HG03108 (cell line): Measurements from ENCODE around the gene SH3PXD2B.
A peak's percentile ranks its signal among the peaks of the same experiment; 100 is the strongest.
"Not testable (repeated sequence)": the region's sequence is repeated elsewhere in the genome, so short reads cannot be mapped to it uniquely, and the experiment has no call there.

Source experiments
- ATAC-seq: cut with Tn5 transposase; IDR thresholded peaks from one replicate; pipeline ENCODE4 v1.9.1; 2021; ENCODE audit warnings: moderate library complexity; ENCODE audit not compliant: unreplicated experiment

The SH3PXD2B gene

DNA sequence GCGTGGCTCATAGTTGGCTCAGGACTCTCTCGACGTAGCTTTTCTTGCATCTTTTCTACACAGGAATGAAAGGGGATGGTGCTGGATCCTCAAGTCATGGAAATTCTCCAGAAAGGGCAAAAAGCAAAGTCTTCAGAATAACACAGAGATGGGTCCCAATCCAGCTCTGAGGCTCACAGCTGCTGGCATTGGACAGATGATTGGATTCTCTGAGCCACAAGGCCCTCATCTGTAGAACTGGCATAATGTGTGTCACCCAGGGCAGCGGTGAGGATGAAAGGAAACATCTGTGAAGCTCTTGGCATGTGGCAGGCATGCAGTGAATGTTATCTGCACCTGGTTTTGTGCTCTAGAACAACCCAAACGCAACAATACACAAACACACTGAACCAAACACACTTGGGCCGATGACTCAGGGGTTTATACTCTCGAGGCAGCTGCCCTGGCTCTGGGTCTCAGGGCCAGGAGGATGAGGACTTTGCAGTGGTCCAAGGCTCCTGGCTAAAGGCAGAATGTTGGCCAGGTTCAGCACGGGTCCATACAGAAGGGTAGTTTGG is 106.8 kb downstream of the SH3PXD2B start:
- no peak for ATAC-seq

GRCh38 chr5:172345881-172346280 is 108.4 kb downstream of the SH3PXD2B start:
- ATAC-seq = no peak

DNA sequence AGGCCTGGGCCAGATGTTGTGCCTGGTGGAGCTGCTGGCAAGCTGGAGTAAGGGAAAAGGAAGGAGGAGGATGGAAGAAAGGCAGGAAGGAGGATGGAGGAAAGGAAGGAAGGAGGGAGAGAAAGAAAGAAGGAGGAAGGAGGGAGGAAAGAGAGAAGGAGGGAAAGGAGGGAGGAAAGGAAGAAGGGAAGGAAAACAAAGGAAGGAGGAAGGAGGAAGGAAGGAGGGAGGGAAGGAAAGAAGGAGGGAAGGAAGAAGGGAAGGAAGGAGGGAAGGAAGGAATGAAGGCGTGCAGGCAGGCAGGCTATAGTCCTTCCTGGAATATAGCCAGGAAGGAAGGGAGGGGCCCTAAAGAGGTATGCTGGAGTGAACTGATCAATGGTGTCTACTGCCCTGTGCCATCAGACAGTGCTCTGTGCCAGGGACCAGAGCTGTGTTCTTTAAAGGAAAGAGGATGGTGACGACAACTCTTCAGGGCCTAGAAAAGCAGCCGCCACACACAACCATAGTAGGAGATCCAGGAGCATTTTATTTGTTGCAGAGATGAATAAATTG is 109.4 kb downstream of the SH3PXD2B start:
- ATAC-seq = no peak

- ATAC-seq = no peak
These were observed 110.6 kb downstream of the SH3PXD2B start for GRCh38 chr5:172343741-172344140.

GRCh38 chr5:172342918-172343317 is 111.4 kb downstream of the SH3PXD2B start:
- no peak for ATAC-seq

DNA sequence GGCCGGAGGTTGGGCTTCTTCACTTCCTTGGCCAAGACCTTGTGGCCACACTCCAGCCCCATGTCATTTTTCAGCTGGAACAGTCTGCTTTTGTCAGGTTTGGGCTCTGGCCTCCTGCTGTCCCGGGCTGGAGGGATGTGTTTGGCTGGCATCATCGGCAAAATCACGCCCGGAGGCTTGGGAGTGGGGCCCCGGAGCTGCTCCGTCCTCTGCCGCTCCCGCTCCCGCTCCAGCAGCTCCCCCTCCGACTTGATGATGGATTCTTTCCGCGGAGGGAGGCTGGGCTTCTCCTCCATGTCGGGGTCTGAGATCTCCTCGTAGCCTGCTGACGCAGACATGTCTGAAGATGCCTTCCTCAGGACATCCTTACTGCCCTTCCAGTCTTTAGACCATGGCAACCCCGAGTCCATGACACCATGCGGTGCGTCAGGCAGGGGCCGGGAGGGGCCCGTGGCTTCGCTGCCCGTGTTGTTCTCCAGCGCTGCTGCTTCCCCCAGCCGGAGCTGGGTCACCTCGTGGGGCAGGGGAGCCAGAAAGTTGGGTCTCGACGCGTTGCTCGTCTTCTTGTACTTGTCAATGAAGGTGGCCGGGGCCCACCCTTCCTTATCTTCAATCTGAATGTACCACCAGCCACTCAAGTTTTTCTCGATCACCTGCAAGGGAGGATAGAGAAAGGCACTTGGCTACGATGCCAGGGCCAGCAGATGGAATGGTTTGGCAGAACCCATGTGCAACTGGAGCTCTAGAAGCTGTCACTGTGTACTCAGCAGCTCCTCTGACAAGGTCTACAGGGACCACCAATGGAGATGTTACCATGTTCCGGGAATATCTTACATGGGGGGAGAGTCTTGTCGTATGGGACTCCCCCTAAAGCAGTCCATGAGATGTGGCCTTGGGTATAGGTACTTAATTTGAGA is 114.8 kb downstream of the SH3PXD2B start:
- ATAC-seq = no peak

- ATAC-seq = no peak
These were observed 117.5 kb downstream of the SH3PXD2B start for GRCh38 chr5:172336676-172337285.

GRCh38 chr5:172336264-172336663 is 118.1 kb downstream of the SH3PXD2B start:
- no peak for ATAC-seq

- ATAC-seq = no peak
These were observed 118.6 kb downstream of the SH3PXD2B start for GRCh38 chr5:172335721-172336120.

DNA sequence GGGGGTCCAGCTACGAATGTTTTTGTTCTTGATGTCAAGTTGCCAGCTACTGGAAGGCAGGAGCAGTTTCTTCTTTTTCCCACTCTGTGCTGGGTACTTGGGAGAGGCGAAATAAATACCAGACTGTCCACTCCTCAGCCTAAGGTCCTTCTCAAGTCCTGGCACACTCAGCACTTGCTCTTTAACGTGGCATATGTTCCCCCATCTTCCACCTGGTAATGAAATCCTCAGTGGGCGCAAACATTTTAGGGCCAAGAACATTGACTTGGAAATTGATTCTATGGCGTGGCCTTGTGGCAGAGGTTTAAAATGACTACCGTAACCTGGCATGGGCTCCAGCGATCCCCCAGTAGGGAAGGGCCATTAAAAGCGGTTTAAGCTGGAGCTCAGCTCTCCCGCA is 119.7 kb downstream of the SH3PXD2B start:
- ATAC-seq = no peak

- ATAC-seq = no peak
These were observed 120.1 kb downstream of the SH3PXD2B start for GRCh38 chr5:172334196-172334595.

DNA sequence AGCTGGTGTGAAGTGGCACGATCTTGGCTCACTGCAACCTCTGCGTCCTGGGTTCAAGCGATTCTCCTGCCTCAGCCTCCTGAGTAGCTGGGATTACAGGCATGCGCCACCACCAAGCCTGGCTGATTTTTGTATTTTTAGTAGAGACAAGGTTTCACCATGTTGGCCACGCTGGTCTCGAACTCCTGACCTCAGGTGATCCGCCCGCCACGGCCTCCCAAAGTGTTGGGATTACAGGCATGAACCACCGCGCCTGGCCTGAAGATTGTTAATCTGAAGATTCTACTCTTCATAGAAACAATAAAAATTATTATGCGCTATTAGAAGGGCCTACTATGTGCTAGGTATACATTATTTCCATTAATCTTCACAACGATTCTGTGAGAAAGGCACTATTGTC is 127.4 kb downstream of the SH3PXD2B start:
- ATAC-seq = not testable (repeated sequence)

DNA sequence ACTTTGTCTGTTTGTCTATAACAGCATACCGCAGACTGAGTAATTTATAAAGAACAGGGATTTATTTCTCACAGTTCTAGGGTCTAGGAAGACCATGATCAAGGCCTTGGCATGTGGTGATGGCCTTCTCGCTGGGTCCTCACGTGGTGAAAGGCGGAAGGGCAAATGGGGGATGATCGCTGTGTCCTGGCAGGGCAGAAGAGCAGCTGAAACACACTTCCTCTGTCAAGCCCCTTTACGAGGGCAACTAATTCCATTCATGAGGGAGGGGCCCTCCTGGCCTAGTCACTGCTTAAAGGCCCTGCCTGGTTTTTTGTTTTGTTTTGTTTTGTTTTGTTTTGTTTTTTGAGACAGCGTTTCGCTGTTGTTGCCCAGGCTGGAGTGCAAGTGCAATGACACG is 128.9 kb downstream of the SH3PXD2B start:
- no peak for ATAC-seq

DNA sequence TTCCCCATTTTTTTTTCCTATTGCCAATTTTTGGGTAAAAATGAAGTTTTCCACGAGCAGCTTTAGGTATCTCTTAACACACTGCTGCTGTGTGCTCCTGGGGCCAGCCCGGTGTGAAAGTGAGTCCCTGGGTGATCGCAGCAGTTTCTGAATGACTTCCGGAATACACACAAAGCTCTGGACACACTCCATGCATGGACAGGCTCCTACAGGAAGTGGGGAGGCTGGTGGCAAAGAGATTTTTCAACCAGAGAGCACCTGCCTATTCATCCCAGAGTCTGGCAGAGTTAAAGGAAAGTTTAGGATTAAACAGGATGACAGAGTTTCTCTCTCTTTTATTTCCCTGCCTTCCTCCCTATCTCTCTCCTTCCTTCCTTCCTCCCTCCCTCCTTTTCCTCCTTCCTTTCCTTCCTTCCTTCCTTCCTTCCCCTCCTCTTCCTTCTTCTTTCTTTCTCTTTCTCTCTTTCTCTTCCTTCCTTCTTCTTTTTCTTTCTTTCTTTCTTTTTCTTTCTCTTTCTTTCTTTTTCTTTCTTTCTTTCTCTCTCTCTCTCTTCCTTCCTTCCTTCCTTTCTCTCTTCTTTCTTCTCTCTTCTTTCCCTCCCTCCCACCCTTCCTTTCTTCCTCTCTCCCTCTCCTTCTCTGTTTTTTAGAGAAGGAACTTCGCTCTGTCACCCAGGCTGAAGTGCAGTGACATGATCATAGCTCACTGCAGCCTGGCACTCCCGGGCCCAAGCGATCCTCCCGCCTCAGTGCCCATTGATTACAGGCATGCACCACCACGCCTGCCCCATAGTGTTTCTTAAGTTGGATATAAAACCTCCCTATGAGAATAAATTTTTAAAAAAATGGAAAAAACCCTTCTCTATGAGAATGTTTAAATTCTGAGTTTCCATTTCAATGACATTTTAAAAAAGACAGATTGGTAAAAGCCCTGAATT is 132.0 kb downstream of the SH3PXD2B start:
- ATAC-seq = peak; percentile 72

DNA sequence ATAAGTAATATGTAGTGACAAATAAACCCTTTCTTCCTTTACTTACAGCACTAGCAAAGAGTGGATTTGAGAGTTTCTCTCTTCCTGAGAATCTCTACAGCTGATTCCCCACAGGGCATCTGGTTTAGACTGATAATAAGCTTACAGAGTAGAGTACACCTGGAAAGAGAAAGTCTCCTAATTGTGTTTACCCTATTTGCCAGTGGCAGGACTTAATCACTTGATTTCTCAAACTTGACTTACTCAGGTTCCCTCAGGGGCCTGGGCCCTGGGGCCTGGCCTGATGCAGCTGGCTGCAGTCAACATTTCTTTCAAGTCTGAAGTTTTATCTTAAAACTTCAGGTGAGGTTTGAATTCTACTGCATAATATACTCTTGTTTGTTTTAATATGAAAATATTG is 132.7 kb downstream of the SH3PXD2B start:
- ATAC-seq = no peak

GRCh38 chr5:172319708-172320441 is 134.4 kb downstream of the SH3PXD2B start:
- ATAC-seq = no peak

- peak; percentile 63 for ATAC-seq
These were observed 138.5 kb downstream of the SH3PXD2B start for GRCh38 chr5:172315587-172316493.

DNA sequence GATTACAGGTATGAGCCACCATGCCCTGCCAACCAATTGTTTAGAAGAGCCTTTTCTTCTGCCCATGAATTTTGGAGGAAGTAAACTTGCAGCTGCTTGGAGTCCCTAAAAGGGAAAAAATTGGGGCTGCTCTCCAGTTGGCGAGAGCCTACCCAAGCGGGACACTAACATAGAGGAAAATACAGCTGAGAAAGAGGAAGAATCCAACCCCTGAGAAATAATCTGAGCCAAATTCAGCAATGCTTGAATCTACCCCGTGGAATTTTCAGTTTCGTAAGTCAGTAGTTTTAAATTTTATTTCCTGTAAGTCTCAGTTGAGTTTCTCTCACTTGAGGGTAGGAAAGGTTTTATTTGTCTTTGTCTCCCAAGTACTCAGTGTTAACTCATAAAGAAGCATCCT is 140.4 kb downstream of the SH3PXD2B start:
- ATAC-seq = no peak

- no peak for ATAC-seq
These were observed 142.0 kb downstream of the SH3PXD2B start for GRCh38 chr5:172312286-172312685.
